ENCODE measurements around the gene PYGO1.
A peak's percentile ranks its signal among the peaks of the same experiment; 100 is the strongest.
"Not testable (repeated sequence)": the region's sequence is repeated elsewhere in the genome, so short reads cannot be mapped to it uniquely, and the experiment has no call there.

PYGO1 gene

DNA sequence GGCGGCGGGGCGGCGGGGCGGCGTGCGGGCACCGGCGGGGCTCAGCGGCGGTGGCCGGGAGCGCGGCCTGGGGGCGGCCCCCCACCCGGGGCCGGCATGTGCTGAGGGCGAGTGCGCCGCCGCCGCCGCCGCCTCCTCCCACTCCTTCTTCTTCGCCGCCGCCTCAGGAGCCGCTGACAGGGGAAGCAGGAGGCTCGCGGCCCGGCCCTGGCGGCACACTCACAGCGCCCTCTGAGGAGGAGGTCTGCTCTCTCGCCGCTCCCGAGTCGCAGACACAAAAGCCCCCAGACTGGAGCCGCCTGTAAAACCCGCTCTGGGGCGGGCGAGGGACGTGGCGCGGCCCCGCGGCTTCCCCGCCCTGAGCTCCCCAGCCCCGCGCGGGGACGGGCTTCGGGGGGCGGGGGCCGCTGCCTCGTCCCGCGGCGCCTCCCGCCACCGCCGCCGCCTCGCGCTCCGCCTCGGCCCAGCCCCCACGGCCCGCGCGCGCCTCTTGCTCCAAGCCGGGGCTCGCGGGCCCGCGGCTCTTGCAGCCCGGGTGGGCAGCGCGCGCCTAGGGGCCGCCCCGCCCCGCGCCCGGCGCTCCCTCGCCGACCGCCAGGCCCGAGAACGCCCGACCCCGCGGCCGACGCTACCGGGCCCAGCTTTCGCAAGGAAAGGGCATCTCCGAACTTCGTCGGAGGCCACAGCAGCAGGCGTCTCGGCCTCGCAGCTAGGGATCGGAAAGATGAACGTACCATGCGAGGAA lies at the start of gene PYGO1:
Gene PYGO1 (minus strand): TSS at position 276 of the 745 bp plus-strand sequence. CDS start 462 bp downstream, outside the sequence.
- DNase-seq (ENCODE audit: low read depth, low spot score) = peak; percentile 88

DNA sequence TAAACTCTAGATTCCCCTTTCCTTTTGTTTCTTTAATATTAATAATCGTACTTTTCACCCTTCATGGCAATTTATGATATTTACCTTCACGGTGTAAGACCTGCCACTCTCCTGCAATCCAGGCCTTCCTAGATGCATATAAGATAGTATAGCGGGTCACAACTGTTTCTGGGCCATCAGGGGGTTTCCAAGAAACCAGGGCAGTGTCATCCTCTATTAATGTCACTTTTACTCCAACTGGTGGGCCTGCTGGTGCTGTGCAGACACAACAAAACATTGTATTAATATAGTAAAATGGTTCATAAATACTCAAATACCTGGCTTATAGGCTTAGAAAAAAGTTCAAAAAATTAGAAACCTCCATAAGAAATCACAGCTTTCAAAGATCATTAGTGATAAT lies 48.9 kb upstream of the PYGO1 start:
- no peak for DNase-seq (ENCODE audit: low read depth, low spot score)

GRCh38 chr15:55633731-55634130 lies 45.6 kb upstream of the PYGO1 start:
- no peak for DNase-seq (ENCODE audit: low read depth, low spot score)

GRCh38 chr15:55632434-55632833 lies 44.3 kb upstream of the PYGO1 start:
- no peak for DNase-seq (ENCODE audit: low read depth, low spot score)

DNA sequence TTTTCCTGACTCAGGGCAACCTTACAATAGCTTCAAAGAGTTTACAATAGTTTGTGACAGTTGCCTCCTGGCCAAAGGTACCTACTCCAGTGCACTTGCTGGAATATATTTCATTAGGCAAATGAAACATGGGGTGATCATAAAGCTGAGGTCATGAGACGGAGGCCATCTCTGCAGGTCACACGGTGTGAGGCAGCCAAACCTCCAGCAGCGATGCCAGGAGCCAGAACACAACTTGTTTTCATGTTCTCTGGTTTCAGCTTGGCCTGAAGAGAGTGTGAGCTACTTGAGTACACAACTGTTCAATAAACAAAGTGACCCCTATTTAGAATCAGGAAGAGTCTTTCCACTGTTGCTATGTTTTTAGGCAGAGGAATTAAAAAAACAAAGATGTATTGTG lies 42.7 kb upstream of the PYGO1 start:
- peak; percentile 42 for DNase-seq (ENCODE audit: low read depth, low spot score)

GRCh38 chr15:55628369-55628730 lies 40.2 kb upstream of the PYGO1 start:
- no peak for DNase-seq (ENCODE audit: low read depth, low spot score)

DNA sequence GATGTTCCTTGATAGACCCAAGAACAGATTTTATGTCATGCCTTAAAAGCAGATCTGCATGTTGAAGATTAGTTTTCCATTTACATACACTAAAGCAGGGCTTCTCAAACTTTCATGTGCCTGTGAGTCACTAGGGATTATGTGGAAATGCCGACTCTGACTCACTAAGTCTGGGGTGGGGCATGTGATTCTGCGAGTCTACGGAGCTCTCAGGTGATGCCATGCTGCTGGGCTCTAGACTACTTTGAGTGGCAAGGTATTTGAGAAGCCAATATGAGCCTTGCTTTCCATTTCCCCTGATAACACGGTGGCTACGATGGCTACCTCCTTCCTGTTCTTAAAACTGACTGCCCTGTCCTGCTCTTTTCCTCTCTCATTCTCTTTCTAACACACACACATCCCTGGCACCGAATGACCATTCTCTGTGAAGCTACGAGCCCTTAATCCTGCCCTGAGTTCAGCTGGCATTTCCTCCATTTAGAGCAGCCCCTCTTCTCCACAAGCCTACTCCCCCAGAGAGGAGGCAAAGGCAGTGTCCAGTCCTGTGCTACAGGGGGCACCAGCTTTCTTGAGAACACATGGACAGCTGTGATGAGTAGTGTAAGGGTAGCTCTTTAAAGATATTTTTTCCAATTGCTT lies 39.7 kb upstream of the PYGO1 start:
- peak; percentile 92 for DNase-seq (ENCODE audit: low read depth, low spot score)

DNA sequence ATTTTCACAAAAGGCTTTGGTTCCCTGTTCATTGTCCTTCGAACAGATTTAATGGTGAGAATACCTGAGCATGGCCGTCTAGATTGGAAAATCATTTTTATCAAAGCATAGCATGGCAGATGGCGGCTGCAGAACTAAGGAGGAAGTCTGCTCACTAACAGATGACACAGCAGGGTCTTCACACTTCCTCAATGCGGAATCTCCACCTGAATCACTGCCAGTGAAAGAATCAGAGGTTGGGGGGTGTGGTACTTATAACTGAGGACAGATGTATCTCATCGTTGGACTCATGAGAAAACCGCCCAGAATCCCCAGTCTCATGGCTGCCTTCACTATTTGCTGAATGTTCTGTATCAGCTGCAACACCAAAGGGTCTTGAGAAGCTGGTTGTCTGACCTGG lies 31.6 kb upstream of the PYGO1 start:
- no peak for DNase-seq (ENCODE audit: low read depth, low spot score)

DNA sequence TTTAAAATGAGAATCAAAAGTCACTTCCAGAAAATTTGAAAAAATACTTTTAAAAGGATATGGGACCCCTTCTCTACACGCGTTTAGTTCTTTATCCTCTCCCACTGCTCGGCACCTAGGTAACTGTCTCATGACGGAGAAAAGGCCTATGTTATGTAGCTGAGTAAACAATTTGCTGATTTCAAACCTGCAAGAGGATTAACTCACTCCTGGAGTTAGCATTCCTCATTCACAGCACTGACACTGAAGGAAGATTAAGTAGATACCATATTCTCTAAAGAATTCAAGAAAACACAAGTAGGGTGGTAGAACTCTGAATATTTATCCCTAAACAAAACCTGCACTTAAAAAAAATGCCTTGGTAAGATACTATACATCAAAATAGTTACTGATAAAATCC lies 30.2 kb upstream of the PYGO1 start:
- DNase-seq (ENCODE audit: low read depth, low spot score) = no peak

DNA sequence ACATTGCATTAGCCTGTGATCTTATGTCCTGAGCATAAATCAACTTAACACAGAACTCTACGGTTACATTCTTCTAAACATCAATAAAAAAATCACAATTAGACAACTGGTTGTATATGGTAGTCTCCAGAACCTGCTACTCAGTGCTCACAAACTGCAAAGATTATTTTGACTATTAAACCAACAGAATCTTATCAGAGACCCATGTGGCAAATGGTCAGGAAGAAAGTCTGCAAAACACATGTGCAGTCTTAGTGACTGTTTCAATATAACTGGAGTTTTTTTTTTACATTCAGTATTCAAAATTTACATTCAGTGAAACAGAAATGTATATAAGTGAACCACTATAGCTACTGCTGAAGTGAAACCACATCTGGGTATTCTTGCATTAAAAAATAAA lies 27.3 kb upstream of the PYGO1 start:
- no peak for DNase-seq (ENCODE audit: low read depth, low spot score)

DNA sequence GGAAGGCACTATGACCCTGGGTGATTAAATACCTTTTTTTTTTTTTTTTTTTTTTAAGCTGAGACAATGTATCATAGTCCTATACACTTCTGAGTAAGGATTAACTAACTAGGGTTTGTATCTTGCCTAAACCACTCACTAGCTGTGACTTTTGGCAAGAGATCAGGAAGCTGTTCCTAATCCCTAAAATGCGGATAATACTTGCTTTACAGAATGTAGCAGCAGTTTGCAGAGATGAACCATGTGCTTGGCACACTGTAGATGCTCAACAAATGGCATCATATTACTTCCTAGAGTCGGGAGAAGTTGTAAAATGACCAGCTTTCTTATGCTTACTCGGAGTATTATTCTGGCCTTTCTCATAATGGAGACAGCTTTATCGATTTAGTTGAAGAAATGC lies 25.6 kb upstream of the PYGO1 start:
- no peak for DNase-seq (ENCODE audit: low read depth, low spot score)

- no peak for DNase-seq (ENCODE audit: low read depth, low spot score)
These were observed 18.1 kb upstream of the PYGO1 start for GRCh38 chr15:55606214-55606613.

GRCh38 chr15:55601374-55601773 lies 13.2 kb upstream of the PYGO1 start:
- no peak for DNase-seq (ENCODE audit: low read depth, low spot score)

GRCh38 chr15:55599439-55599838 lies 11.3 kb upstream of the PYGO1 start:
- DNase-seq (ENCODE audit: low read depth, low spot score) = no peak

- DNase-seq (ENCODE audit: low read depth, low spot score) = not testable (repeated sequence)
These were observed 4.9 kb upstream of the PYGO1 start for GRCh38 chr15:55593019-55593418.

GRCh38 chr15:55590788-55591187 lies 2.6 kb upstream of the PYGO1 start:
- no peak for DNase-seq (ENCODE audit: low read depth, low spot score)

GRCh38 chr15:55589287-55589686 lies 1.1 kb upstream of the PYGO1 start:
- no peak for DNase-seq (ENCODE audit: low read depth, low spot score)

DNA sequence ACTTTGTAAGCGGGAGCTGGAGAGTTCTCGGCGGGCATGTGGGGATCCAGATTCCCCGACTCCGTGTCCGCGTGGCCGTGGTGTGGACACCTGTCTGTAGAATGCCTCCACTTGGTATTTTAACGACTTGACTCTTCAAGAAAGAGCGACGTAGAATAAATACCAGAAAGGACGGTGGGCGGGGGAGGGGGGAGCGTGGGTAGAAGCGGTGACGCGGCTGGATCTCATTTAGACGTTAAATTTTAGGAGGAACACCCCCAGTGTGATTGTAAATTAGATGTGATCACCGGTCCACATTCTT lies 620 bp upstream of the PYGO1 start:
- DNase-seq (ENCODE audit: low read depth, low spot score) = no peak

GRCh38 chr15:55587321-55588069 lies 650 bp downstream of the PYGO1 start:
- peak; percentile 81 for DNase-seq (ENCODE audit: low read depth, low spot score)

DNA sequence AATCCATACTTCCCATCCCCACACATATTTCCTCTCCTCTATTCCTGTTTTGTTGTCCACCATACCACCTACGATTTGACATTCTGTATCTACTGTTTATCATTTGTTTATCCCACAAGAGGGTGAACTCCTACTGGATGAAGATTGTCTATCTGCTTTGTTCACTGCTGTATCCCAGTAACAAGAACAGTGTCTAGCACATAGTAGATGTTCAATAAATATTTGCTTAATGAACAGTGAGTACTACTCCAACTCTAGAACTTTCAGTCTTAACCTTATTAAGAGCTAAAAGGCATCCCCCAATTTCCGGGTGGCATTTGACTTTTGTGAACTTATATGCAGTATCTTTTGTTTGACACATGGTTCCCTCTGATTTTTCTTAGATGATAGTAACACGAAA lies 1.3 kb downstream of the PYGO1 start:
- peak; percentile 12 for DNase-seq (ENCODE audit: low read depth, low spot score)

DNA sequence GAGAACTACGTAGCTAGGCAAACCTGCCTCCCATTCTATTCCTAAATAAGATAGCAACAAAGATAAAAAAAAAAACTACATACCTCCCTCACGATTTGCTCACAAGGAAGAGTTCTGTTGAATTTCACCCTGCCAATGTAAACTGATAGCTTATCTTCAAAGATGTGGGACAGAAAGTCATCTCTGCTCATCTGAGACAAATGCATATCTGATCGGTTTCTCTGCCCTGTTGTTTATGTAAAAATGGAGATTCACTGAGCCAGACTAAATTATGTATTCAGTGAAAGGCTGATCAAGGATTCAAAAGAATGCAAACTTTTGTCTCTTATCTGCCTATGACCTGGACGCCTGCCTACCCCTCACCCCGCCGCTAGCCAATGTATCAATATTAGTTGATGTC lies 11.2 kb downstream of the PYGO1 start:
- DNase-seq (ENCODE audit: low read depth, low spot score) = no peak

DNA sequence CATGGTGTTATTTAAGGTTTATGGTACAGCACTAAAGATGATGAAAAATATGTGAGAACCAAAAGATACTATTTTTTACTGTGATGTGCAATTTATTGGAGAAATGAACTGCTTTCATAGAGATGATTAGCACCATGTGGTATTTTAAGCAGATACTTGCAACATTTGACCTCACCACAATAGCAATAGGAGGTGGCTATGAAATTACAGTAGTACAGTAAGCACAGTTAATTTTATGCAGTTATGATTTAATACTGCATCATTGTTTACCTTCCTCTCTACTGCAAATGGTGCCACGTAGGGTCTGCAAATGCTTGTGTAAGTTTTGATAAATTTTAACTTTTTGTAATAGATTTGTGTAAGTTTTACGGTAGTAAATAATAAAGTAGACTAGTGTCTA lies 14.0 kb downstream of the PYGO1 start:
- DNase-seq (ENCODE audit: low read depth, low spot score) = no peak

GRCh38 chr15:55573224-55573623 lies 14.9 kb downstream of the PYGO1 start:
- DNase-seq (ENCODE audit: low read depth, low spot score) = no peak
